NOMO-1 treated with dmso at 0.1 percent for 144 hours (cell line): ENCODE measurements around the gene CGB7.
"Not testable (repeated sequence)": the region's sequence is repeated elsewhere in the genome, so short reads cannot be mapped to it uniquely, and the experiment has no call there.

Experiments used
- DNase-seq: peaks from one replicate; lab custom pipeline; 2025; ENCODE audit not compliant: unreplicated experiment; lab: John Stamatoyannopoulos, UW

CGB7 gene

GRCh38 chr19:49073514-49074378 is 16.2 kb upstream of the CGB7 start:
- DNase-seq, result peak; percentile 26

DNA sequence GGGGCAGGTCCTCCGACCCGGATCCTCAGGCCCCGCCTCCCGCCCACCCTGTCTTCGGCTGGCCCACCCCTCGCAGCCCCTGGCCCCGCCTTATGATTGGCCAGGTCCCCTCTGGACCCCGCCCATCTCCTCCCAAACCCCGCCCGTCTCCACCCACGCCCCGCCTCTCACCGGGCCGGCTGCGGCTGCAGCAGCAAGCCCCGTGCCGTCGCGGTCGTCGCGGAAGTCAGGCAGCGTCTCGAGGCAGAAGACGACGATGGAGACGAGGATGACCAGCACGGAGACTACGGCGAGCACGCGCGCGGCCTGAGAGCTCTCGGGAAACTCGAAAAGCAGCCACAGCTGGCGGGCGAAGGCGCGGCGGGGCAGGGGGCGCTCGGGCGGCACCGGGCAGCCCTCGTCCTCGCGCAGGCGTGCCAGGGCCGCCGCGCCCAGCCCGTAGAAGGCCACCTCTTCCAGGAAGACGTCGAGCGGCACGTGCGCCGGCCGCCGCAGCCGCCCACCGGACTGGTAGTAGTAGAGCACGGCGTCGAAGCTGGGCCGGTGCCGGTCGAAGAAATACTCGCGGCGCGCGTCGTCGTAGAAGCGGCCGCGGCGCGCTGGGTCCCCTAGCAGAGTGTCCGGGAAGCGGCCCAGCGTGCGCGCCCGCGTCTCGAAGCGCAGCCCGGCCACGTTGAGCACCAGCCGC is 14.5 kb upstream of the CGB7 start:
- no peak for DNase-seq

- no peak for DNase-seq
Measured at GRCh38 chr19:49070416-49070815, 12.9 kb upstream of the CGB7 start.

DNA sequence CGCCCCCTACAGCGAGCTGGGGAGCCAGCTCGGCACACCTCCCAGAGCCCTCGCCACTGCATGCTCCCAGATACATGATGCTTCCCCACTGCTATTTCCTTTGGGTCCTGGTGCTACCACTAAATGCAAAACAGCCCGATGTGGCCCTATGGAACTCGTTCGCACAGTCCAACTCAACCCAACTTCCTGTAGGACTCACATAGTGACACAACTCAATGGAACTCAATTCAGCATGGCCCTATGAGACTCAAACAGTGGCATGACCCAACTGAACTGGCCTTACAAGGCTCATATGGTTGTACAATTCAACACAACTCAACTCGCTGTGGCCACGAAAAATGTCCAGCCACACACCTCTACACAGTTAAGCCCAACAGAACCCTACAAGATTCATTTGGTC is 11.5 kb upstream of the CGB7 start:
- DNase-seq, result no peak

- DNase-seq, result no peak
Measured at GRCh38 chr19:49067554-49067953, 10.0 kb upstream of the CGB7 start.

- no peak for DNase-seq
Measured at GRCh38 chr19:49065905-49066512, 8.5 kb upstream of the CGB7 start.

DNA sequence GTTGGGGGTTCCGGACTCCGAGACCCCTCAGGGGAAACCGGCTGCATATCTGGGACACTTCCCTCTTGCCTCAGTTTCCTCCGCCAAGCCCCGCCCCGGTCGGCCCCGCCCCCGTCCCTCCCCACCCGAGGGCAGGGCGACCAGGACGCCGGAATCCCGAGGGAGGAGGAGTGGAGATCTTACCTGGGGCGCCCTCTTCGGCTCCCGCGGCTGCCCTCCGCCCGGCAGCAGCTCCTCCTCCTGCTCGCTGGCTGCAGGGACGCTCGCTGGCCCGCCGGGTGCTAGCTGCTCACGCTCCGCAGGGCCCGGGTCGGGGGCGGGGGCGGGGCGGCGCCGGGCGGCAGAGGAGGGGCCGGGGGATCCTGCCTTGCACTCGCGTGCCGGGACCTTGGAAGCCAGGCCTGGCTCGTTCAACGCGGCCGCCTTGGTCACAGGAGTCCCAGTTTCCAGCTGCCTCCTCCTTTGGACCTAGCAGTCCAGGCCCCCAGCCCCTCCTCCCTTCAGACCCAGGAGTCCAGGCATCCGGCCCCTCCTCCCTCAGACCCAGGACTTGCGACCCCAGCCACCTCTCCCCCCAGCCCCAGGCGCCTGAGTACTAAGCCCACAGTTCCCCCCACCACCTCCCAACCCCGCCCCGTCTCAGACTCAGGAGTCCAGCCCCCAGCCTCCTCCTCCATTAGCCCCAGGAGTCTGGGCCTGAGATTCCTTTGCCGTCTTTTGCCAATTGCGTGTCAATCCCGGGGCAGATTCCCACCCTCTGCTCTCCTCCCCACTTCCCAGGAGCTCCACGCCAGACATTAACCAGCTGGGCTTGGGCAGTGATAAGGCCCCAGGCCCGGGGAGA is 7.4 kb upstream of the CGB7 start, which contains the start of gene NTF4:
Gene NTF4, minus strand, starts transcription at position 51 of the 844 bp plus-strand sequence. CDS start 2,821 bp downstream, outside the sequence.
- no peak for DNase-seq

GRCh38 chr19:49064029-49064629 is 6.6 kb upstream of the CGB7 start:
- DNase-seq, result no peak

- no peak for DNase-seq
Measured at GRCh38 chr19:49061445-49061844, 3.9 kb upstream of the CGB7 start.

DNA sequence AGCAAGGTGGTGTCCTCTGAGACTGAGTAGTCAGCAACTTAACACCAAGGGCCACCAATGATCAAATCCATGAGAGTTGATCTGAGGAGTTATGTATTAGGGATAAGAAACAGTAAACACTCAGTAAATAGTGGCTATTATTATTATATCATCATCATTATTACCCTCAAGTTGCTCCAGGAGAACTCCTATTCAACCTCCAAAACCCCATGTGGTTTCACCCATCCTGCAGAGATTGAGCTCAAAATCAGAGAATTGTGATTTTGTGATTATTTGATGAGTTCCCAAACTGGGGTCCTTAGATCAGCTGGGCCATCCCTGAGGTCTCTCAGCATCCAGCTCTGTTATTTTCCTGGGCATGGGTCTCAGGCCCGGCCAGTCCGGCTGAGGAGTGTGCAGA is 3.5 kb upstream of the CGB7 start:
- DNase-seq, result no peak

DNA sequence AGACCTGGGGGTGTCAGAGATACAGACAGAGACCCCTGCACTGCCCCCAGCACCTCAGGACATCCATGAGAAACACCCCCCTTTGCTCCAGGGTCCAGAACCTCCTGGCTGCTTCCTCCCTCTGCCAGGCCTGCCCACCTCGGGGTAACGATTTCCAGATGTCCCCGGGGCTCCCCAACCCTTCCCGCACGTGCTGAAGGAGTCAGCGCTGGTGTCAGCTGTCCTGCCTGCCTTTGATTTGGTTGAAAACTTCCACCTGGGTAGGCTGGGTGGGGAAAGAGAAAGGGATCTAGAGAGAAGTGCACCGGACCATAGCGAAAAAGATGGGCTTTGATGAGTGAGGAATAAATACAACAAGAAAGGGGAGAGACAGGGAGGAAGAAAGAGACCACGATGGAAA is 1.5 kb upstream of the CGB7 start:
- no peak for DNase-seq

- DNase-seq, result no peak
Measured at GRCh38 chr19:49058562-49058961, 1.0 kb upstream of the CGB7 start.

GRCh38 chr19:49056902-49057596 is 500 bp downstream of the CGB7 start:
- DNase-seq, result not testable (repeated sequence)

- no peak for DNase-seq
Measured at GRCh38 chr19:49056101-49056901, 1.2 kb downstream of the CGB7 start.

- not testable (repeated sequence) for DNase-seq
Measured at GRCh38 chr19:49050376-49051033, 7.0 kb downstream of the CGB7 start.

DNA sequence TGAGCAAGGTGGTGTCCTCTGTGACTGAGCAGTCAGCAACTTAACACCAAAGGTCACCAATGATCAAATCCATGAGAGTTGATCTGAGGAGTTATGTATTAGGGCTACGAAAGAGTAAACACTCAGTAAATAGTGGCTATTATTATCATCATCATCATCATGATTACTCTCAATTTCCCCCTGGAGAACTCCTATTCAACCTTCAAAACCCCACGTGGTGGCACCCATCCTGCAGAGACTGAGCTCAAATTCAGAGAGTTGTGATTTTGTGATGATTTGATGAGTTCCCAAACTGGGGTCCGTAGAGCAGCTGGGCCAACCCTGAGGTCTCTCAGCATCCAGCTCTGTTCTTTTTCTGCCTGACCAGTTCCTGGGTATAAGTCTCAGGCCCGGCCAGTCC is 7.7 kb downstream of the CGB7 start:
- DNase-seq, result not testable (repeated sequence)

DNA sequence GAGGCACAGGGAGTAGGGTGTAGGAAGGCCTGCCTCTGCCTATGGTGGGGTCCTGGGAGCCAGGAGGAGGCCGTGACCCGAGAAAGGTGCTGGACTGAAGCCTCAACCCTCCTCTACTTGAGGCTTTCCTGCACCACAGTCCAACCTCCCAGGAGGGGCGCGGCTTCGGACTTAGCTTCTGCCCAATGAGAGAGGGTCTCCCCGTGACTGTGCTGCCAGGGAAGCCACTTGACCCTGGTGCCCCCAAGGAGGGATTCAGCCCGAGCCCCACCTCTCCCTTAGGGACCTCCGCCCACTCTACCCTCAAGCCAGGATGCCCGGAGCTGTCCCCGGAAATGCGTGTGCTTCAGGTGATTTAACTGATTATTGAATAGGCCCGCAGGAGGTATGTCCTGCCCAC is 8.5 kb downstream of the CGB7 start, which contains the start of gene CGB8:
Gene CGB8, minus strand, starts transcription at position 101 of the 400 bp plus-strand sequence. CDS start 372 bp downstream, outside the sequence.
- not testable (repeated sequence) for DNase-seq

- not testable (repeated sequence) for DNase-seq
Measured at GRCh38 chr19:49043548-49043947, 14.0 kb downstream of the CGB7 start, which contains the start of gene CGB5. Gene CGB5, plus strand, starts transcription at chr19:49043848. Its CDS starts 362 bp downstream, at chr19:49044210.
